ENCODE results near the gene ARHGAP6. TPM values are rescaled to one million over a fixed set of nuclear protein-coding genes. Genes with fewer than 3 reads are reported as not detected.

ARHGAP6 gene
- total and polyA plus RNA-seq, 2 donors (not counting 3 experiments of a cell fraction or from before 2014, with no cell fraction given) = 0.69 to 0.83 TPM

DNA sequence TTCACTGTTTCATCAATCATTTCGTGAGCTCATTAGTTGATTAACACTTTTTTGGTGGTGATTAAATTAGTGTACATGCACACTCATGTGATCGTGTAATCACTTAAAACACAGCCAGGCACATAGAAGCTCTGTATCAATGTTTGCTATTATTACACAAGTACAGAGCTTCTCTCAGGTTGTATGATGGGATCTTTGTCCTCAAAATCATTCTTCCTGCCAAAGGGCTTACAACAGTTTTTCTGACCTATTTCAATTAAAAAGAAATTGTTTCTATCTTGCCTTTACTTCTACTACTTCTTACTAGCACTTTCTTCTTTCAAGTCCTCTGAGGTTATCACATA, 227.4 kb downstream of the ARHGAP6 start:
- DNase-seq (ENCODE audit: low read depth, low spot score) = no peak
- no peaks in the 10 kb centered on the region for H3K79me2 ChIP-seq (ENCODE audit: control insufficient read depth, insufficient read depth, low read length)

GRCh38 chrX:11437642-11438379, 227.9 kb downstream of the ARHGAP6 start:
- peak; percentile 42 for DNase-seq (ENCODE audit: low read depth, low spot score)
- Histone ChIP-seq H3K9ac (replicated peaks; ENCODE audit: extremely low read depth, insufficient read depth, low read length) (no peak overlapping the region), H3K9me3 (replicated peaks; ENCODE audit: control insufficient read depth, insufficient read depth, low read length) (no peaks in the 10 kb centered on the region), H3K27ac (ENCODE audit: insufficient read depth, low read depth, low read length) (no peak overlapping the region), H2AFZ (ENCODE audit: low read depth, low read length) (peak overlapping the region; percentile 64), H3K4me2 (ENCODE audit: insufficient read depth, low read length) (no peak overlapping the region), H3K9me1 (replicated peaks; ENCODE audit: control insufficient read depth, extremely low read depth, insufficient read depth, low read length) (no peaks in the 10 kb centered on the region), H3K79me2 (ENCODE audit: control insufficient read depth, insufficient read depth, low read length) (no peaks in the 10 kb centered on the region), H3K36me3 (ENCODE audit: control insufficient read depth in 2 of 2, extremely low read depth in 1 of 2, insufficient read depth in 2 of 2, low read length in 2 of 2) (no peaks in the 10 kb centered on the region), H4K20me1 (replicated peaks; ENCODE audit: control insufficient read depth, extremely low read depth, insufficient read depth, low read length) (no peaks in the 10 kb centered on the region), H3K4me3 (replicated peaks in 1 of 3; ENCODE audit: insufficient read depth in 1 of 3, low read depth in 1 of 3, low read length in 3 of 3) (no peak overlapping the region), H3K27me3 (ENCODE audit: control insufficient read depth in 2 of 2, insufficient read depth in 2 of 2, low read length in 2 of 2) (no peaks in the 10 kb centered on the region), H3K4me1 (ENCODE audit: control insufficient read depth, extremely low read depth, insufficient read depth, low read length) (peaks cover 7% of the 10 kb centered on the region)
- ChIA-PET POLR2A (no interaction called here), CTCF (no interaction called here)
- intact Hi-C loops (cut with micrococcal nuclease) (no loop called here), dilution Hi-C loops (cut with MboI; ENCODE audit: extremely low pct_ligation_motif_present, low sequenced_read_pairs) (no loop called here)
- peak; percentile 80 for FAIRE-seq
- no peak for TF ChIP-seq POLR2AphosphoS5 (IDR thresholded peaks at IDR 0.05; ENCODE audit: insufficient read depth, low read depth, low read length)
- TF ChIP-seq POLR2A (IDR thresholded peaks at IDR 0.05; ENCODE audit: low read depth, low read length) = no peak
- TF ChIP-seq, protein P1, sequence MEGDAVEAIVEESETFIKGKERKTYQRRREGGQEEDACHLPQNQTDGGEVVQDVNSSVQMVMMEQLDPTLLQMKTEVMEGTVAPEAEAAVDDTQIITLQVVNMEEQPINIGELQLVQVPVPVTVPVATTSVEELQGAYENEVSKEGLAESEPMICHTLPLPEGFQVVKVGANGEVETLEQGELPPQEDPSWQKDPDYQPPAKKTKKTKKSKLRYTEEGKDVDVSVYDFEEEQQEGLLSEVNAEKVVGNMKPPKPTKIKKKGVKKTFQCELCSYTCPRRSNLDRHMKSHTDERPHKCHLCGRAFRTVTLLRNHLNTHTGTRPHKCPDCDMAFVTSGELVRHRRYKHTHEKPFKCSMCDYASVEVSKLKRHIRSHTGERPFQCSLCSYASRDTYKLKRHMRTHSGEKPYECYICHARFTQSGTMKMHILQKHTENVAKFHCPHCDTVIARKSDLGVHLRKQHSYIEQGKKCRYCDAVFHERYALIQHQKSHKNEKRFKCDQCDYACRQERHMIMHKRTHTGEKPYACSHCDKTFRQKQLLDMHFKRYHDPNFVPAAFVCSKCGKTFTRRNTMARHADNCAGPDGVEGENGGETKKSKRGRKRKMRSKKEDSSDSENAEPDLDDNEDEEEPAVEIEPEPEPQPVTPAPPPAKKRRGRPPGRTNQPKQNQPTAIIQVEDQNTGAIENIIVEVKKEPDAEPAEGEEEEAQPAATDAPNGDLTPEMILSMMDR (IDR thresholded peaks at IDR 0.05; ENCODE audit: extremely low read depth in 1 of 2, insufficient read depth in 1 of 2, low read depth in 1 of 2, low read length in 2 of 2) = no peak
- TF ChIP-seq GATA2 (IDR thresholded peaks at IDR 0.05; ENCODE audit: insufficient read depth, insufficient read length, low read depth, low read length) = no peak
- TF ChIP-seq JUN (IDR thresholded peaks at IDR 0.05; ENCODE audit: borderline replicate concordance, insufficient read depth, insufficient read length, low read depth) = no peak
- TF ChIP-seq FOS (IDR thresholded peaks at IDR 0.05; ENCODE audit: borderline replicate concordance, insufficient read depth, low read length) = no peak
- no peak for TF ChIP-seq EZH2 (IDR thresholded peaks at IDR 0.05; ENCODE audit: borderline replicate concordance, low read depth, low read length, severe bottlenecking)
- TF ChIP-seq MYC (IDR thresholded peaks at IDR 0.05; ENCODE audit: low read depth, low read length) = no peak
- TF ChIP-seq, protein P2, sequence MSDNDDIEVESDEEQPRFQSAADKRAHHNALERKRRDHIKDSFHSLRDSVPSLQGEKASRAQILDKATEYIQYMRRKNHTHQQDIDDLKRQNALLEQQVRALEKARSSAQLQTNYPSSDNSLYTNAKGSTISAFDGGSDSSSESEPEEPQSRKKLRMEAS (IDR thresholded peaks at IDR 0.05; ENCODE audit: insufficient read depth, insufficient read length) = no peak
- no TSS peak for BruUV-seq (replicated peaks)

More for the DNA sequence above, 227.4 kb downstream of the ARHGAP6 start:
- ChIA-PET POLR2A (no interaction called here), CTCF (no interaction called here)
- peaks cover 7% of the 10 kb centered on the region for H3K4me1 ChIP-seq (ENCODE audit: control insufficient read depth, extremely low read depth, insufficient read depth, low read length)
- intact Hi-C loops (cut with micrococcal nuclease) = no loop called here
- H3K27me3 ChIP-seq (ENCODE audit: control insufficient read depth in 2 of 2, insufficient read depth in 2 of 2, low read length in 2 of 2) = no peaks in the 10 kb centered on the region
- no peaks in the 10 kb centered on the region for H3K9me1 ChIP-seq (replicated peaks; ENCODE audit: control insufficient read depth, extremely low read depth, insufficient read depth, low read length)
- no peak for TF ChIP-seq JUN (IDR thresholded peaks at IDR 0.05; ENCODE audit: borderline replicate concordance, insufficient read depth, insufficient read length, low read depth)
- TF ChIP-seq POLR2AphosphoS5 (IDR thresholded peaks at IDR 0.05; ENCODE audit: insufficient read depth, low read depth, low read length) = no peak
- H3K36me3 ChIP-seq (ENCODE audit: control insufficient read depth in 2 of 2, extremely low read depth in 1 of 2, insufficient read depth in 2 of 2, low read length in 2 of 2) = no peaks in the 10 kb centered on the region
- no peak overlapping the region for H3K4me2 ChIP-seq (ENCODE audit: insufficient read depth, low read length)
- no peak for FAIRE-seq
- H3K27ac ChIP-seq (ENCODE audit: insufficient read depth, low read depth, low read length) = no peak overlapping the region
- no peaks in the 10 kb centered on the region for H4K20me1 ChIP-seq (replicated peaks; ENCODE audit: control insufficient read depth, extremely low read depth, insufficient read depth, low read length)
- BruUV-seq (replicated peaks) = no TSS peak
- no peak overlapping the region for H2AFZ ChIP-seq (ENCODE audit: low read depth, low read length)
- H3K4me3 ChIP-seq (replicated peaks in 1 of 3; ENCODE audit: insufficient read depth in 1 of 3, low read depth in 1 of 3, low read length in 3 of 3) = no peak overlapping the region
- H3K9me3 ChIP-seq (replicated peaks; ENCODE audit: control insufficient read depth, insufficient read depth, low read length) = no peaks in the 10 kb centered on the region
- H3K9ac ChIP-seq (replicated peaks; ENCODE audit: extremely low read depth, insufficient read depth, low read length) = no peak overlapping the region
- dilution Hi-C loops (cut with MboI; ENCODE audit: extremely low pct_ligation_motif_present, low sequenced_read_pairs) = no loop called here
